ENCODE measurements around the gene ADGRG6.

Gene ADGRG6

DNA sequence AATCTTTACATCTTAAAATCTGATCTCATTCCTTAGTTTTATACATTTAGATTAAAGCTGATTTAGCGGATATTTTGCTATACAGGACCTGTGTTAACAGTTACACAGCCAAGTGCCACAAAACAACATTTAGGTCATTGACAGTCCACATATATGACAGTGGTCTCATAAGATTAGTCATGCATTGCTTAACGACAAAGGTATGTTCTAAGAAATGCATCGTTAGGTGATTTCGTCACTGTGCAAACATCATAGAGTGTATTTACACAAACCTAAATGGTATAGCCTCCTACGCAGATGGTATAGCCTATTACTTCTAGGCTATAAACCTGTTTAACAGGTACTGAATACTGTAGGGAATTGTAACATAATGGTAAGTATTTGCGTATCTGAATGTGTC, 21.6 kb downstream of the ADGRG6 start:
- ATAC-seq (no peak), DNase-seq (ENCODE audit: low spot score in 2 of 2) (no peak)
- Mint-ChIP-seq H3K9me3 (no peaks in the 10 kb centered on the region), H3K36me3 (no peaks in the 10 kb centered on the region), H3K27ac (no peak overlapping the region), H3K4me3 (no peak overlapping the region), H3K4me1 (no peaks in the 10 kb centered on the region)

DNA sequence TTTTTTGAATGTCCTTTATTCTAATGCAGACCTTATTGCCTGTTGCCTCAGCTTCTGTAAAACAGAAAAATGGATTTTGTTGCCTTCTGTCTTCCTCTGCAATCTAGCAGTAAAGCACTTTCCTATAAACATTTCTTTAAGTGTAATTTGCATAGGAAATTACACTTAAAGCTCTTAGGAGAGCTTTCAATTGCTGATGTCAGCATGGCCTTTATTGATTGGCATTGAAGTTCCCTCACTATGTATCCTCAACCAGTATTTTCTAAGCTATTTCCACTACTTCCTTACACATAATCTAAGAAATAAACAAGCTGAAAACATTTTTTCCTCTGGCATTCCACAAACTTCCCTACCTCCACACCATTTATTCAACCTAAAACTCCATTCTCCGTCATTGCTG, 22.3 kb downstream of the ADGRG6 start:
- DNase-seq (ENCODE audit: low spot score in 2 of 2) = no peak
- ATAC-seq = no peak
- Mint-ChIP-seq H3K27ac (no peak overlapping the region), H3K9me3 (no peaks in the 10 kb centered on the region), H3K4me3 (no peak overlapping the region), H3K36me3 (no peaks in the 10 kb centered on the region), H3K4me1 (no peaks in the 10 kb centered on the region)

- Mint-ChIP-seq H3K36me3 (no peaks in the 10 kb centered on the region), H3K27ac (no peak overlapping the region), H3K4me1 (no peaks in the 10 kb centered on the region), H3K9me3 (no peaks in the 10 kb centered on the region), H3K4me3 (no peak overlapping the region)
- DNase-seq (ENCODE audit: low spot score in 2 of 2) = no peak
- ATAC-seq = no peak
These were observed 23.3 kb downstream of the ADGRG6 start for GRCh38 chr6:142325111-142325510.

- Mint-ChIP-seq H3K36me3 (no peaks in the 10 kb centered on the region), H3K4me3 (no peak overlapping the region), H3K4me1 (no peaks in the 10 kb centered on the region), H3K27ac (no peak overlapping the region), H3K9me3 (no peaks in the 10 kb centered on the region)
- no peak for ATAC-seq
- no peak for DNase-seq (ENCODE audit: low spot score in 2 of 2)
These were observed 24.7 kb downstream of the ADGRG6 start for GRCh38 chr6:142326540-142326939.

DNA sequence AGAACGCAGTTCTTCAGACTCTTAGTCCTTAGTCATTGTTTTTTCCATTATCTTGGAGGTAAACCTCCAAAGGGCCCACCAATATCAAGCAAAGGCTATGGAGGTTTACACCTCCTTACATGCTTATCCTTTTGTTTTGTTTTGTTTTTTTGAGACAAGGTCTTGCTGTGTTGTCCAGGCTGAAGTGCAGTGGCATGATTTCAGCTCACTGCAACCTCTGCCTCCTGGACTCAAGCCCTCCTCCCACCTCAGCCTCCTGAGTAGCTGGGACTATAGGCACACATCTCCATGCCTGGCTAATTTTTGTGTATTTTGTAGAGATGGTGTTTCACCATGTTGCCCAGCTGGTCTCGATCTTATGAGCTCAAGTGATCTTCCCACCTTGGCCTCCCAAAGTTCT, 26.3 kb downstream of the ADGRG6 start:
- Mint-ChIP-seq H3K4me1 (no peaks in the 10 kb centered on the region), H3K36me3 (no peaks in the 10 kb centered on the region), H3K4me3 (no peak overlapping the region), H3K9me3 (no peaks in the 10 kb centered on the region), H3K27ac (no peak overlapping the region)
- no peak for DNase-seq (ENCODE audit: low spot score in 2 of 2)
- ATAC-seq = no peak

DNA sequence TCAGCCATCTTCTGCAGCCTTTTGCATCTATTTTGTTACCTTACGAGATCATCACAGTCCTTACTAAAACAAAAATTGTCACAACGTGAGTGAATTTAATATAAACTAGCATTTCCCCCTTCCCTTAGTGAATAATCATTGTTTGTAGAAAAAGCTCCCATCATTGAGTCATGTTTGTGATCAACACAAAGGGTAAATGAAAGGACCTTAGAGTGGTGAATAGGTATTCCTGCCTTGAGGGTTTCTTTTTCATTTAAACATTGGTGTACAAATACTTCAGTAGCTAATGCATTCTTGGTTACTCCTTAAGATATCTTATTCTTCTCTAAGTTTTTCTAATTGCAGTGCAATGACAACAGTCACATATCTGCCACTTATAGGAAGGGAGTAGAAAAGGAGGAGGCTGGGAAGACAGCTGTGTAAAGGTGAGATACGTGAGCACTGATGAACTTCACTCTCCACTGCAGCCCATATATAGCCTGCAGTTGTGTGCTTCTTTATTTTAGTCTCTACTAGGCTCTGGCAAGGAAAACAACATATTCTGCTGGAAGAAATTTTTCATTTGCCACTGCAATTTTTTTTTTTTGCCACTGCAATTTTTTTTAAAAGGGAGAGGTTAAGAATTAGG, 27.8 kb downstream of the ADGRG6 start:
- Mint-ChIP-seq H3K36me3 (no peaks in the 10 kb centered on the region), H3K4me1 (no peaks in the 10 kb centered on the region), H3K9me3 (no peaks in the 10 kb centered on the region), H3K4me3 (no peak overlapping the region), H3K27ac (no peak overlapping the region)
- DNase-seq (ENCODE audit: low spot score in 2 of 2) (no peak), ATAC-seq (no peak)

DNA sequence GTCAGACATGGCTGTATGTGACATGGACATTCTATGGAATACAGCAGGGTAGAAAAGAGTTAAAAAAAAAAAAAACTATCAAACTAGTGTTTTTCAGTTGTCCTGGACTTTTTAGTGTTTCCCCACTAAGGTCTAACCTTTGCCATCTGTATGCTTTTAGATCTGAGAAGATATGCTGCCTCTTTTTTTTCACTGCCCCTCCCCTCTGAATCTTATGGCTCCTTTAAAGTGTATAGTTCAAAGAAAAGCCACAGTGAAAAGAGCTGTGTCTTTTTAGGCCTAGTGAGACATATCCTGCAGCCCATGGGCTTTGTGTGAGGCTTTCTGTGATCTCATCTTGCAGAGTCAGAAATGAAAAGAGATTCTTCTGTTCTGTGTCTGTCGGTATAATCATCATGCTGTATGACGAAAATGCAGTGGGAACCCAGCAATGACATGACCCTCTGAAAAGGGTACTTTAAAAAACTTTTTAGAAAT, 29.3 kb downstream of the ADGRG6 start:
- H3K4me3 Mint-ChIP-seq = no peak overlapping the region
- H3K4me1 Mint-ChIP-seq = no peaks in the 10 kb centered on the region
- DNase-seq (ENCODE audit: low spot score in 2 of 2) (no peak), ATAC-seq (peak; percentile 63)
- H3K9me3 Mint-ChIP-seq = no peaks in the 10 kb centered on the region
- H3K27ac Mint-ChIP-seq = no peak overlapping the region
- H3K36me3 Mint-ChIP-seq = no peaks in the 10 kb centered on the region

- Mint-ChIP-seq H3K9me3 (no peaks in the 10 kb centered on the region), H3K4me1 (no peaks in the 10 kb centered on the region), H3K4me3 (no peak overlapping the region), H3K27ac (no peak overlapping the region), H3K36me3 (no peaks in the 10 kb centered on the region)
- ATAC-seq = no peak
- DNase-seq (ENCODE audit: low spot score in 2 of 2) = no peak
These were observed 29.8 kb downstream of the ADGRG6 start for GRCh38 chr6:142331601-142332000.

DNA sequence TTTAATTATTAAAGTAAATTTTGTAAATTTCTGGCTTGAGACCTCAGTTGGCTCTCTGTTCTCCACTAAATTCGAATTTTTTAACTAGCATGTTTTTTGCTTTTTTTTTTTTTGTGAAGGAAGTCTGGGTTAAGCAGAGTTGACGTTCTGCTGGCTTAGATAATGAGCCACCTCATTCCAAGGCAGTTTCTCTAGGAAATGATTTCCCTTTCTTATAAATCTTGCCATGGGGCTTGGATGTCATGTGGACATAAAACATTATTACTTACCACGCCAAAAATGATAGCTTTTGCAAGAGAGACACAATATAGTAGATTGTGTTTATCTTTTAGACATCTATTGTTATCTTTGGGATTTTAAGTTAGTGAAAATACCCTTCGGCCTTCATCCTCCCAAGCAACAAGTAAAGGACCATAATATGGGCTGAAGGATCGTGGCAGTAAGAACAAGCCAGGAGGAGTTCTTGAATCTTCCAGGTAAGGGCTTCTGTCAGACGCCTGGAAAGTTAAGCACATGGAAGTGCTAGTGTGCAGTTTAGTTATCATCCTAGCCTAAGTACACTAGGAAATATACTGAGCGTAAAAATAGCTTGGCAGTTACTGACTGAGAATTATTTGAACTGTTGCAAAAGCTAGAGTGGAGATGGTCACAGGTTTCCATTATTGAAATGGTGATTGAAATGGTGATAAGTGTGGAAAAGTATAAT, 30.7 kb downstream of the ADGRG6 start:
- ATAC-seq = no peak
- Mint-ChIP-seq H3K9me3 (no peaks in the 10 kb centered on the region), H3K4me1 (no peaks in the 10 kb centered on the region), H3K27ac (no peak overlapping the region), H3K4me3 (no peak overlapping the region), H3K36me3 (no peaks in the 10 kb centered on the region)
- no peak for DNase-seq (ENCODE audit: low spot score in 2 of 2)

DNA sequence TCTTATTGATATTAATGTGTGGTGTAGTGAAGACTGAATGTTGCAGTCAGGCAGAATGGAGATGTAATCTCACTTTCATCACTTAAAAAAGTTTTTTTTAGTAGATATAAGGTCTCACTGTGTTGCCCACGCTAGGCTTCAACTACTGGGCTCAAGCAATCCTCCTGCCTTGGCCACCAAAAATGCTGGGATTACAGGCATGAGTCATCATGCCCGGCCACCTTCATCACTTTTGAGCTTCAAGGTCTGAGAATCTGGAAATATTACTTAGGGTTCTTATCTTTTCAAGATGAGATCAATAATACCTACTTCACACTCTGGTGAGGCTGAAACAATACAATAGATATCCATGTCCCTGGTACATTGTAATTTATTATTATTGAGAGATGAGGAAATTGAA, 31.6 kb downstream of the ADGRG6 start:
- Mint-ChIP-seq H3K27ac (no peak overlapping the region), H3K4me3 (no peak overlapping the region), H3K36me3 (no peaks in the 10 kb centered on the region), H3K4me1 (no peaks in the 10 kb centered on the region), H3K9me3 (no peaks in the 10 kb centered on the region)
- ATAC-seq (no peak), DNase-seq (ENCODE audit: low spot score in 2 of 2) (no peak)

GRCh38 chr6:142334294-142334693, 32.5 kb downstream of the ADGRG6 start:
- no peak for ATAC-seq
- H3K4me1 Mint-ChIP-seq = no peaks in the 10 kb centered on the region
- no peak for DNase-seq (ENCODE audit: low spot score in 2 of 2)
- H3K4me3 Mint-ChIP-seq = no peak overlapping the region
- H3K36me3 Mint-ChIP-seq = no peaks in the 10 kb centered on the region
- no peak overlapping the region for H3K27ac Mint-ChIP-seq
- H3K9me3 Mint-ChIP-seq = no peaks in the 10 kb centered on the region

DNA sequence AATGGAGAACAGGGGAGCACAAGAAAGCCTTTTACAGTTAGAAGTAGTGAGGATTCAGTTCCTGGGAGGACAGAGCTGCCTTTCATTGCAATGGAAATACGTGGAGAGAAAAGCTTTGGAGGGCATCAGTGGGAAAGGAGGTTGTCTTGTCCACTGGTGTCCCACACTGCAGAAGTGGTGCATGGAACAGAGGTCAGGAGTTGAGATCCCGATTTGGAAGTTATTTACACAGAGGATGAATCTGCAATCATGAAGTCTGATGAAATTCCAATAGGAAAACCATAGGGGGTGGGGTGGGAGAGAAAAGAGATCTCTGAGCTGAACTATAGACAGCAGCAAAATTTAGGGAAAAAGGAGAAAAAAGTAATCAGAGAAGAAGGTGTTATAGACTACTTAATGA, 33.6 kb downstream of the ADGRG6 start:
- DNase-seq (ENCODE audit: low spot score in 2 of 2) = no peak
- Mint-ChIP-seq H3K9me3 (no peaks in the 10 kb centered on the region), H3K4me3 (no peak overlapping the region), H3K4me1 (no peaks in the 10 kb centered on the region), H3K36me3 (no peaks in the 10 kb centered on the region), H3K27ac (no peak overlapping the region)
- ATAC-seq = no peak

- Mint-ChIP-seq H3K27ac (no peak overlapping the region), H3K4me1 (no peaks in the 10 kb centered on the region), H3K4me3 (no peak overlapping the region), H3K36me3 (no peaks in the 10 kb centered on the region), H3K9me3 (no peaks in the 10 kb centered on the region)
- ATAC-seq = no peak
- DNase-seq (ENCODE audit: low spot score in 2 of 2) = no peak
These were observed 34.4 kb downstream of the ADGRG6 start for GRCh38 chr6:142336183-142336582.

DNA sequence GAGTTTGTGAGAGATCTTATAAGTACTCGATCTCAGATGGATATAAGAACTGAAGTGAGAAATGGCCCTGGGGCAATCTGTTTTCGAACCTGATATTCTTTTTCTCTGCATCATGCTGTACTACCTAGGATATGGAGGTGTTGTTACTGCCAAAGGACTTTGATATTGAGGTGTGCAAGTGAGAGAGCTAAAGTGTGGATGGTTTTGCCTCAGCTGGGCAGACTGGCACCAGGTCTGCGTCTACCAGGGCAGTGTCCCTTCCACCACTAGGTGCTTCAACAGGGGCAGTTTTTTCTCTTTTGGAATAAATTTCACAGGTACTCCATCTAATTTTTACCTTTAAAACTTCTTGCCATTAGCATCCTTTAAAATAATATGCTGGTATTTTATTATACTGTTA, 35.0 kb downstream of the ADGRG6 start:
- Mint-ChIP-seq H3K9me3 (no peaks in the 10 kb centered on the region), H3K36me3 (no peaks in the 10 kb centered on the region), H3K4me3 (no peak overlapping the region), H3K4me1 (no peaks in the 10 kb centered on the region), H3K27ac (no peak overlapping the region)
- ATAC-seq (no peak), DNase-seq (ENCODE audit: low spot score in 2 of 2) (no peak)

- no peak for DNase-seq (ENCODE audit: low spot score in 2 of 2)
- H3K36me3 Mint-ChIP-seq = no peaks in the 10 kb centered on the region
- no peak overlapping the region for H3K4me3 Mint-ChIP-seq
- H3K27ac Mint-ChIP-seq = no peak overlapping the region
- ATAC-seq = no peak
- H3K4me1 Mint-ChIP-seq = no peaks in the 10 kb centered on the region
- no peaks in the 10 kb centered on the region for H3K9me3 Mint-ChIP-seq
These were observed 37.3 kb downstream of the ADGRG6 start for GRCh38 chr6:142339113-142339512.

GRCh38 chr6:142339968-142340658, 38.3 kb downstream of the ADGRG6 start:
- Mint-ChIP-seq H3K27ac (no peak overlapping the region), H3K4me1 (no peaks in the 10 kb centered on the region), H3K9me3 (no peaks in the 10 kb centered on the region), H3K36me3 (no peaks in the 10 kb centered on the region), H3K4me3 (no peak overlapping the region)
- ATAC-seq (no peak), DNase-seq (ENCODE audit: low spot score in 2 of 2) (no peak)

Measured in stimulated activated effector memory CD8-positive, alpha-beta T cell treated with anti-CD3 and anti-CD28 coated beads, Interleukin-12 subunit alpha, Interleukin-12 subunit beta, amount 100 ng/mL, for 72 hours (primary cell).